Measurements from ENCODE around the gene F7.
"Not testable (repeated sequence)": the region's sequence is repeated elsewhere in the genome, so short reads cannot be mapped to it uniquely, and the experiment has no call there.

The F7 gene

GRCh38 chr13:113157206-113157928 is 51.8 kb downstream of the F7 start:
- DNase-seq, result no peak

- DNase-seq, result no peak
These were observed 52.5 kb downstream of the F7 start, which contains the start of gene PROZ for GRCh38 chr13:113157929-113158747. PROZ (plus strand) TSS chr13:113158648; CDS start chr13:113158661, 13 bp downstream.

- no peak for DNase-seq
These were observed 53.4 kb downstream of the F7 start for GRCh38 chr13:113158946-113159345.

GRCh38 chr13:113159701-113160100 is 54.1 kb downstream of the F7 start:
- no peak for DNase-seq

- DNase-seq, result no peak
These were observed 55.4 kb downstream of the F7 start for GRCh38 chr13:113160983-113161382.

- no peak for DNase-seq
These were observed 55.8 kb downstream of the F7 start for GRCh38 chr13:113161433-113161832.

- not testable (repeated sequence) for DNase-seq
These were observed 56.4 kb downstream of the F7 start for GRCh38 chr13:113161975-113162374.

- peak; percentile 35 for DNase-seq
These were observed 57.4 kb downstream of the F7 start for GRCh38 chr13:113162783-113163685.

- DNase-seq, result no peak
These were observed 58.9 kb downstream of the F7 start for GRCh38 chr13:113164492-113164891.

GRCh38 chr13:113166266-113166665 is 60.7 kb downstream of the F7 start:
- no peak for DNase-seq

- DNase-seq, result no peak
These were observed 61.1 kb downstream of the F7 start for GRCh38 chr13:113166681-113167080.

- no peak for DNase-seq
These were observed 61.6 kb downstream of the F7 start for GRCh38 chr13:113167155-113167554.

- DNase-seq, result no peak
These were observed 62.0 kb downstream of the F7 start for GRCh38 chr13:113167575-113167974.

- no peak for DNase-seq
These were observed 62.6 kb downstream of the F7 start for GRCh38 chr13:113168211-113168610.

GRCh38 chr13:113169277-113170272 is 64.0 kb downstream of the F7 start:
- DNase-seq, result no peak

Data from CD4-positive, alpha-beta T cell treated with Interleukin-10 for 1 hour (primary cell).